Measurements from ENCODE around the gene ETS1.

DNA sequence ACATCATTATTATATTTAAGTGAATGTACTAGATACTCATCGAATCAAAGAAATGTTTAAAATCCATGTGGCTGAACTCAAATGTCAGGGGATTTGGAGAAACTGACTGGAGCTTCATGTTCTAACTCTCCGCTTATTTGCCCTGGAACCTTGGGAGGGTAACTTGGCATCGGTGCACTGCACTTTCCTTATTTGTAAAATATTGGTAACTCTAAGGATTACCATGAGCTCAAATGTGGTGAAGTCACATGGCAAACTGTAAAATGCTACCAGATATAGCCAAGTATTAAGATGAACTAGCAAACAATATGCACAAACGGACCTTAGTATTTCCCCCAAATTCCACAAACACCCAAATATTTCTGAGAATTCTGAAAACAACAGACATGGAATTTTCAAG lies 75.6 kb downstream of the ETS1 start:
- TF ChIP-seq CTCF (IDR thresholded peaks at IDR 0.05; ENCODE audit: low read depth, low read length) (no peak), EZH2phosphoT487 (IDR thresholded peaks at IDR 0.05; ENCODE audit: low read depth) (no peak)
